Ishikawa (cell line): Measurements from ENCODE around the gene LRRC42.

Experiments
- CEBPB ChIP-seq: IDR thresholded peaks from 2 replicates; pipeline ENCODE4 v1.6.1; 2012
- CREB1 ChIP-seq: IDR thresholded peaks from 2 replicates; pipeline ENCODE4 v1.6.1; 2012; ENCODE audit warnings: low read depth
- EGR1 ChIP-seq: IDR thresholded peaks from 2 replicates; pipeline ENCODE4 v1.6.1; 2012
- FOXM1 ChIP-seq: IDR thresholded peaks from 2 replicates; pipeline ENCODE4 v1.6.1; 2012; ENCODE audit warnings: low read depth, borderline replicate concordance
- NFIC ChIP-seq: IDR thresholded peaks from 2 replicates; pipeline ENCODE4 v1.6.1; 2012
- RAD21 ChIP-seq: IDR thresholded peaks from 2 replicates; pipeline ENCODE4 v1.6.1; 2012; ENCODE audit warnings: low read depth
- TAF1 ChIP-seq: IDR thresholded peaks from 2 replicates; pipeline ENCODE4 v1.6.1; 2012; ENCODE audit warnings: low read depth, mild to moderate bottlenecking
- TCF12 ChIP-seq: IDR thresholded peaks from 2 replicates; pipeline ENCODE4 v1.6.1; 2012; ENCODE audit warnings: low read depth
- TEAD4 ChIP-seq: IDR thresholded peaks from 2 replicates; pipeline ENCODE4 v1.6.1; 2012
- YY1 ChIP-seq: IDR thresholded peaks from 2 replicates; pipeline ENCODE4 v1.6.1; 2012; ENCODE audit warnings: low read depth
- ZBTB7A ChIP-seq: IDR thresholded peaks from 2 replicates; pipeline ENCODE4 v1.6.1; 2012; ENCODE audit warnings: low read depth
- TF ChIP-seq, protein P1 (sequence below): IDR thresholded peaks from 2 replicates; pipeline ENCODE4 v1.6.1; 2012
- TF ChIP-seq, protein P2 (sequence below): IDR thresholded peaks from 2 replicates; pipeline ENCODE4 v1.6.1; 2012; ENCODE audit warnings: low read depth, mild to moderate bottlenecking
- TF ChIP-seq, protein P3 (sequence below): IDR thresholded peaks from 2 replicates; pipeline ENCODE4 v1.6.1; 2012

Gene LRRC42

DNA sequence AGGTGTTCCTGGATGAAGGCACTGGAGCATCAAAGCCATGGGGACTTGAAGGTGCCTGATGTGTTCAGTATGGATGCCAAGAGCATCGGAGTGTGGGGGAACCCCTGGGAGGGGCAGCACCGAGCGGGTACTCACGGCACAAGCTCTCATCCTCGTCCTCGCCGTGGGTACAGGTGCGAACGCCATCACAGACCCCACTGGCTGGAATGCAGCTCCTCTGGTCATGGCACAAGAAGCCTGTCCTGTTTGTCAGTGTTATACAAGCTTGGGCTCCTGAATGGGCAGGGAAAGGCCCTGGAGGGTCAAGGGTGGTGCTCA is 65.8 kb downstream of the LRRC42 start:
- TF ChIP-seq TAF1 (no peak), FOXM1 (no peak), ZBTB7A (no peak), NFIC (no peak), CREB1 (no peak), EGR1 (no peak)
- TF ChIP-seq, protein P1, sequence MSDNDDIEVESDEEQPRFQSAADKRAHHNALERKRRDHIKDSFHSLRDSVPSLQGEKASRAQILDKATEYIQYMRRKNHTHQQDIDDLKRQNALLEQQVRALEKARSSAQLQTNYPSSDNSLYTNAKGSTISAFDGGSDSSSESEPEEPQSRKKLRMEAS = no peak
- TF ChIP-seq, protein P2, sequence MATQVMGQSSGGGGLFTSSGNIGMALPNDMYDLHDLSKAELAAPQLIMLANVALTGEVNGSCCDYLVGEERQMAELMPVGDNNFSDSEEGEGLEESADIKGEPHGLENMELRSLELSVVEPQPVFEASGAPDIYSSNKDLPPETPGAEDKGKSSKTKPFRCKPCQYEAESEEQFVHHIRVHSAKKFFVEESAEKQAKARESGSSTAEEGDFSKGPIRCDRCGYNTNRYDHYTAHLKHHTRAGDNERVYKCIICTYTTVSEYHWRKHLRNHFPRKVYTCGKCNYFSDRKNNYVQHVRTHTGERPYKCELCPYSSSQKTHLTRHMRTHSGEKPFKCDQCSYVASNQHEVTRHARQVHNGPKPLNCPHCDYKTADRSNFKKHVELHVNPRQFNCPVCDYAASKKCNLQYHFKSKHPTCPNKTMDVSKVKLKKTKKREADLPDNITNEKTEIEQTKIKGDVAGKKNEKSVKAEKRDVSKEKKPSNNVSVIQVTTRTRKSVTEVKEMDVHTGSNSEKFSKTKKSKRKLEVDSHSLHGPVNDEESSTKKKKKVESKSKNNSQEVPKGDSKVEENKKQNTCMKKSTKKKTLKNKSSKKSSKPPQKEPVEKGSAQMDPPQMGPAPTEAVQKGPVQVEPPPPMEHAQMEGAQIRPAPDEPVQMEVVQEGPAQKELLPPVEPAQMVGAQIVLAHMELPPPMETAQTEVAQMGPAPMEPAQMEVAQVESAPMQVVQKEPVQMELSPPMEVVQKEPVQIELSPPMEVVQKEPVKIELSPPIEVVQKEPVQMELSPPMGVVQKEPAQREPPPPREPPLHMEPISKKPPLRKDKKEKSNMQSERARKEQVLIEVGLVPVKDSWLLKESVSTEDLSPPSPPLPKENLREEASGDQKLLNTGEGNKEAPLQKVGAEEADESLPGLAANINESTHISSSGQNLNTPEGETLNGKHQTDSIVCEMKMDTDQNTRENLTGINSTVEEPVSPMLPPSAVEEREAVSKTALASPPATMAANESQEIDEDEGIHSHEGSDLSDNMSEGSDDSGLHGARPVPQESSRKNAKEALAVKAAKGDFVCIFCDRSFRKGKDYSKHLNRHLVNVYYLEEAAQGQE = no peak
- TF ChIP-seq, protein P3, sequence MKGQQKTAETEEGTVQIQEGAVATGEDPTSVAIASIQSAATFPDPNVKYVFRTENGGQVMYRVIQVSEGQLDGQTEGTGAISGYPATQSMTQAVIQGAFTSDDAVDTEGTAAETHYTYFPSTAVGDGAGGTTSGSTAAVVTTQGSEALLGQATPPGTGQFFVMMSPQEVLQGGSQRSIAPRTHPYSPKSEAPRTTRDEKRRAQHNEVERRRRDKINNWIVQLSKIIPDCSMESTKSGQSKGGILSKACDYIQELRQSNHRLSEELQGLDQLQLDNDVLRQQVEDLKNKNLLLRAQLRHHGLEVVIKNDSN = no peak

DNA sequence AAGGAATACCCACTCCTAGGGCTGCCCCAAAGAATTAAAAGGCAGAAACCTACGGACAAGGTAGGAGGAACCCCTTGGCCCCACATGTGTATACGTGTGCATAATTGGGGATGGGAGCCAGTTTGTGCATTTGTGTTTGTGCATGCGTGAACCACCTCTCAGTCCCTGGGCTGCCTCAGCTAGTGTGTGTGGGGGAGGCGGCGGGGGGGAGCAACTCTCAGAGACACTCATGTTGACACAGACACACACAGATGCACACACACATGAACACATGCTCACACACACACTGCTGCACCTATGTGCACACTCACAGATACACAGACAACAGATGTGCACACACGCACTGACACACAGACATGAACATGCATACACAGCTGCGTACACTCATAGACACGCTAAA is 66.7 kb downstream of the LRRC42 start:
- TF ChIP-seq CREB1 = no peak
- TF ChIP-seq, protein P3 = no peak
- no peak for TF ChIP-seq RAD21
- no peak for TF ChIP-seq TEAD4
- TF ChIP-seq TCF12 = no peak
- no peak for TF ChIP-seq CEBPB
- TF ChIP-seq EGR1 = no peak
- TF ChIP-seq YY1 = no peak
- TF ChIP-seq NFIC = no peak
- no peak for TF ChIP-seq ZBTB7A

DNA sequence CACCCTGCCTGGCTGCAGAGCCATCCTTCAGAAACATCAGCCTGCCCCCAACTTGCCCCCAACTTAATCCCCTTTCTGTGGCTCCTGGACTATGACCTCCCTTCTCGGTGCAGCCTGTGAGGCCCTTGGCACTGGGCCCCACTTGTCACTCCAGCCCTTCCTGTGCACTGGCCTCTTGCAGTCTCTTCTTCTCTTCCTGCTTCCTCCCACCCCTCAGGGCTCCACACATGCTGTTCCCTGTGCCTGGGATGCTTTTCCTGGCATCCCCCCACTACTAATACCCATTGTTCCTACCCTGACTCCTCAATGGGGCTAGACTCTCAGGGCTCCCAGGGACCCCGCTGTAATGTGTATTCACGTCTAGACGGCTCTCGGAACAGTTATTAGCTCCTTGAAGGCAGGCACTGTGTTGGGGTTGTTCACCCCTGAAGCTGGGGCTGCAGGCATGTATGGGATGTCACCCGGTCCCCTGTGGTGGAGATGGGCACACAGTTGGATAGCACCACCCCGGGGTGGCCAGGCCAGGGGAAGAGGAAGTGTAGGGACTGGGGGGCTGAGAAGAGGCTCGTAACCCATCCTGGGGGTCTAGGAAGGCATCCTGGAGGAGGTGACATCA is 67.4 kb downstream of the LRRC42 start:
- TF ChIP-seq NFIC (no peak), TEAD4 (no peak), FOXM1 (no peak), ZBTB7A (no peak), EGR1 (no peak), YY1 (no peak)

DNA sequence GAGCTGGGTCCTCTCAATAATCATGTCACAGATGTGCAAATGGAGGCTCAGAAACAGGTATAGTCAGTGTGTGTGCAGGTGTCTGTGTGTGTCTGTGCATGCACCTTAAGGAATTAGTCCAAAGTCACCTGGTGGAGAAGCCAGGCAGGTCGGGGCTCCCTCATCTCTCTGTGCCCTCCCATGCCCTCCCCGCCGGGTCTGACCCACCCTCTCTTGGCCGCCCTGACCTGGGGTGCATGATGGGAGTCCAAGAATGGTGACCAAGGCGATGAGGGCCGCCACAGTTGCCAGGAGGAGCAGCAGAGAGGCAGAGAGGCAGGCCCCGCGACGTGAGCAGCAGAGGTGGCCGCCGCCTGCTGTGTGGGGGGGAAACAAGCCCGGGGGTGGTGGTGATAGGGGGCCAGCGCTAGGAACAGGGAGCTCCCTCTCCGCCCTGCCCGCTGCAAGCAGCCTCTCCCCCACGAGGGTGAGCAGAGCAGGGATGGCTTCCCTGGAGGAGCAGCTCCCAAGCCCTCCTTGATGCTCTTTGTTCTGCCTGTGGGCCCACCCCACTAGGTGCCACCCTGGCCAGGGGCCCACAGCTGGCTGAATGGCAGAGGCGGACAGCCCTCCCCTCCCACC is 68.0 kb downstream of the LRRC42 start:
- TF ChIP-seq EGR1 = no peak
- TF ChIP-seq TEAD4 = no peak
- TF ChIP-seq ZBTB7A = no peak
- TF ChIP-seq, protein P2 = no peak

DNA sequence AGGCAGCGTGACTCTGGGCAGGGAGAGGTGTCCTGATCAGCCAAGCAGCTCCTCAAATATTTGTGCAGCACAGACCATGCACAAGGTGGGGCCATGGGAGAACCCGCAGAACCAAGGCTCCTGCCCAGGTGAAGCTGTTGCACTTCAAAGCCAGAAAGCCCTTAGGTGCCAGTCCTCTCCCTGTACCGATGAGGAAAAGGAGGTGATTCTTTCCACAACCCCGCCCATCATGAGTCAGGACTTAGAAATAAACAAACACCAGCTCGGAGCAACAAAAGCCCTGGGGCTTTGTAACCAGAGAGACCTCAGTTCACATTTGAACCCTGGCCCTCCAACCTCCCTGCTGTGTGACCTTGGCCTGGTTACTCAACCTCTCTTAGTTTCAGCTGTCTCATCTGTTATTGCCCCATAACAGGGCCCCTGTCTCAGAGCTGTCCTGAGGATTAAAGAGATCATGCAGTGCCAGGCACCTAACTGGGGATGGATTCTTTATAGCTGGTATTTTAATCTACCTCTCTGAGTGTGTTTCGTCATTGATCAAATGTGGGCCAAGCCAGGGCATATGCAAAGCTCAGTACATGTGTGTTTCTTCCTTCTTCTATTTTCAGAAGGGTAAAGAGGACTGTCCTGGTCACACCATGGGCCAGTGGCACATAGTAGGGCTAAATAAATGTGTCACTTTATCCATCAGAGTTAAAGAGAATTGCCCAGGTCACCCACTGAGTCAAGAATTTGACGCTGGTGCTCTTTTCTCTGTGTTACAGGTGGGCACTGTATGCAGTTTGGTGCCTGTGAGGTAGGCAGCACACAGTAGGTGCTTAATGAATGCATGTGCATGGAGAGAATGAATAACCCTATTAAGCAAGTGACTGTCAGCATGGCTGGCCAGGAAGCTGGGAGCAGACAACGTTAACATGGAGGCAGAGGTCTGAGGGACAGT is 70.5 kb downstream of the LRRC42 start:
- TF ChIP-seq TCF12 (no peak), RAD21 (no peak), TAF1 (no peak)
